HG03108 (cell line): ENCODE results near the gene ATP6V1C2.

Experiments
- ATAC-seq: cut with Tn5 transposase; IDR thresholded peaks from one replicate; pipeline ENCODE4 v1.9.1; 2021; ENCODE audit warnings: moderate library complexity; ENCODE audit not compliant: unreplicated experiment

The ATP6V1C2 gene, protein sequence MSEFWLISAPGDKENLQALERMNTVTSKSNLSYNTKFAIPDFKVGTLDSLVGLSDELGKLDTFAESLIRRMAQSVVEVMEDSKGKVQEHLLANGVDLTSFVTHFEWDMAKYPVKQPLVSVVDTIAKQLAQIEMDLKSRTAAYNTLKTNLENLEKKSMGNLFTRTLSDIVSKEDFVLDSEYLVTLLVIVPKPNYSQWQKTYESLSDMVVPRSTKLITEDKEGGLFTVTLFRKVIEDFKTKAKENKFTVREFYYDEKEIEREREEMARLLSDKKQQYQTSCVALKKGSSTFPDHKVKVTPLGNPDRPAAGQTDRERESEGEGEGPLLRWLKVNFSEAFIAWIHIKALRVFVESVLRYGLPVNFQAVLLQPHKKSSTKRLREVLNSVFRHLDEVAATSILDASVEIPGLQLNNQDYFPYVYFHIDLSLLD

DNA sequence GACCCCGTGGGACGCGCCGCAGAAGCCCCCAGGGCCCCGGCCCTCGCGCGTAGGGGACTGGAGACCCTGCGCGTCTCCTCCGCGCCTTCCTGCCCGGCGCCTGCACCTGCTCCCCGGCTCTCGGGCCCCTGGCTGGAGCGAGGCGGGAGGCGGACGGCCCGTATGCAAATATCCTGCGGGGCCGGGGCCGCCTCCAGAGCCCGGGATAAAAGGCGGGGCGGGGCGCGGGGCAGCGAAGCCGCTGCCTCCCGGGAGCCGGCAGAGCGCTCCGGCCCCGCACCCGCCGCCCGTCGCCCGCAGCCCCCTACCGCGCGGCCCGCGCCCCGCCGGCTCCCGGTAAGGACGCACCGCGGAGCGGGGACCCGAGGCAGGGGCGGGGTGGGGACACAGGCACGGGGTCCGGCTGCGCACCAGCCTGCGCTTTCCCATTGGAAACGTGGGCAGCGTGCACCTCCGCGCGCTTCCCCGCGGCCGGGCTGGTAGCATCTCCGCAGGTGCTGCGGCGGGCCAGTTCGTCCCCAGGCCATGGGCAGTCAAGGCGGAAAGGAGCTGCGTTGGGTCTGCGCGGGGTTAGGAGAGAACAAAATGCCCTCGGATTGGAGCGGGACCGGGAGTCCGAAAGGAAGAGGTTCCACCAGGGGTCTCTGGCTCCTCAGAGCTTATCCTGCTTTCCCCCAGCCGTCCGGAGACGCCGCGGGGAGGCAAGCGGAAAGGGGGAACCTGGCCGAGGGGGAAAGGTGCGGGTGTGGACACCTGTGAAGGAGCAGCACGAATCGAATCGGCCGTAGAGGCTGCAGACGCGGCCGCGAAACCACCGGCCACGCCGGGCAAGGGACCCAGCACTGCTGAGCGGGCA, at the start of gene ATP6V1C2:
Gene ATP6V1C2, plus strand, starts transcription at position 235 of the 856 bp plus-strand sequence. CDS start 1,220 bp downstream, outside the sequence.
- ATAC-seq = peak; percentile 69

DNA sequence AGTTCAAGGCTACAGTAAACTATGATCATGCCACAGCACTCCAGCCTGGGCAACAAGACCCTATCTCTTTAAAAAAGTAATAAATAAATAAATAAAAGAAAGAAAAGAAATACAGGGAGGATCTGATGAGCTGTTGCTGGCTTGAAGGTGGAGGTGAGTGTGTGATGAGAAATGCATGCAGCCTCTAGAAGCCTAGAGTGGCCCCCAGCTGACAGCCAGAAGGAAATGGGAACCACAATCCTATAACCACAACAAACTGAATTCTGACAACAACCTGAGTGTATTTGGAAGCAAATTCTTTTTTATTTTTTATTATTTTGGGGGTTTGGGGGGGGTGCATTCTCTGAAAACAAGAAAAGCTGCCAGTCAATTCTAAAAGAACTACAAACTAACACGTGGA, 46.3 kb upstream of the ATP6V1C2 start:
- ATAC-seq = no peak

DNA sequence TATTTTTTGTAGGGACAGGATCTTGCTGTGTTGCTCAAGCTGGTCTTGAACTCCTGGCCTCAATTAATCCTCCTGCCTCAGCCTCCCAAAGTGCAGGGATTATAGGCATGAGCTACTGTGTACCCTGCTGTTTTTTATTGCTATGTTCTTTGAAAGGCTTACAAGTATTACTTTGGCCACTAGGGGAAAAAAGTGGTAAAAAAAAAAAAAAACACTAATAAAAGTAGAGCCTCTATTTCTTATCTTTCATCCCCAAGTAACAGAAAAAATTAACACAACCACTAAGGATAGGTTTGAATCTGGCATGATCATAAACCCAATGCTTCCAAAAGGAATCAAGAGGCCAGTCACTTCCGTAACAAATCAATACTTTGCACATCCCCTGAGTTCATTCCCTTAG, 43.2 kb upstream of the ATP6V1C2 start:
- ATAC-seq = no peak

DNA sequence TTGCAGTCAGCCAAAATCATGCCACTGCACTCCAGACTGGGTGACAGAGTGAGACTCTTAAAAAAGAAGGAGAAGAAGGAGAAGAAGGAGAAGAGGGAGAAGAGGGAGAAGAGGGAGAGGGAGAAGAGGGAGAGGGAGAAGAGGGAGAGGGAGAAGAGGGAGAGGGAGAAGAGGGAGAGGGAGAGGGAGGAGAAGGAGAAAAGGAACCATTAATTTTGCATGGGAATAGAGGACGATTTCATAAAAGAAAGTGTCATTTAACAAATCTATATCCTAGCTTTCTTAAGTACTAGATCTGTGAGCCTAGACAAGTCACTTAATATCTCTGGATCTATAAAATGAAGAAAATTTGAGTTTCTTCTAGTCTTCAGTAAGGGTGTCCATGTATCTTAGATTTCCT, 41.2 kb upstream of the ATP6V1C2 start:
- no peak for ATAC-seq

DNA sequence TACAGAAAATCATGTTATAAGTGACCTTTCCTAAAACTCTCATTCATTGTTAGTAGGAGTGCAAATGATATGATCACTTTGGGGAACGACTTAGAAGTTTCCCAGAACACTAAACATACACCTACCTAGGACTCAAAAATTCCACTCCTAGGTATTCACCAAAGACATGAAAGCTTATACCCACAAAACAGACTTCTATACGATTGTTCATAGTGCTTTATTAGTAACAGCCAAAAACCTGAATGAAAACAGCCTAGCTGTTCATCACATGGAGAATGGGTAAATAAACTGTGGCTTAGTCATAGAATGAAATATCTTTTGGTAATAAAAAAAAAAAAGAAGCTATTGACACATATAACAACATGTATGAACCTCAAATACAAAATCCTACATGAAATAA, 40.5 kb upstream of the ATP6V1C2 start:
- no peak for ATAC-seq

DNA sequence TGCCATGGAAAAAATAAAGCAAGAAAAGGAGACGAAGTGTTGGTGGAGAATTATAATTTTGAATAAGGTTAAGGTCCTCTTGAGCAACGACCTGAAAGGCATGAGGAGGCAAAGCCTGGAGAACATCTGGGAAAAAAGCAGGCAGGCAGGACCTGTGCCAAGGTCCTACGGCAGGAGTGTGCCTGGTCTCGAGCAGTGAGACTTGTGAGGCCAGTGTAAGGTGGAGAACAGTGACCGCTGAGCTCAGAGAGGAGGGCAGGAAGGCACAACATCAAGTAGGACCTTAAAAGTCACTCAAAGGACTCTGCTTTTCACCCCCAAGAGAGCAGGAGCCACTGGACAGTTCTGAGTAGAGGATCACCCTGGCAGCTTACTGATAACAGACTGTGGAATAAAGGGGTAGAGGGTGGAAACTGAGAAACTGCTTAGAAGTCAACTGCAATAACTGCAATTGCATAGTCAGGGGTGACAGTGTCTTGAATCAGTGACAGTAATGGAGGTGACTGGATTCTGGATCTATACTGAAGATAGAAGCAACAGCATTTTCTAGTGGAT, 35.2 kb upstream of the ATP6V1C2 start:
- ATAC-seq = no peak

DNA sequence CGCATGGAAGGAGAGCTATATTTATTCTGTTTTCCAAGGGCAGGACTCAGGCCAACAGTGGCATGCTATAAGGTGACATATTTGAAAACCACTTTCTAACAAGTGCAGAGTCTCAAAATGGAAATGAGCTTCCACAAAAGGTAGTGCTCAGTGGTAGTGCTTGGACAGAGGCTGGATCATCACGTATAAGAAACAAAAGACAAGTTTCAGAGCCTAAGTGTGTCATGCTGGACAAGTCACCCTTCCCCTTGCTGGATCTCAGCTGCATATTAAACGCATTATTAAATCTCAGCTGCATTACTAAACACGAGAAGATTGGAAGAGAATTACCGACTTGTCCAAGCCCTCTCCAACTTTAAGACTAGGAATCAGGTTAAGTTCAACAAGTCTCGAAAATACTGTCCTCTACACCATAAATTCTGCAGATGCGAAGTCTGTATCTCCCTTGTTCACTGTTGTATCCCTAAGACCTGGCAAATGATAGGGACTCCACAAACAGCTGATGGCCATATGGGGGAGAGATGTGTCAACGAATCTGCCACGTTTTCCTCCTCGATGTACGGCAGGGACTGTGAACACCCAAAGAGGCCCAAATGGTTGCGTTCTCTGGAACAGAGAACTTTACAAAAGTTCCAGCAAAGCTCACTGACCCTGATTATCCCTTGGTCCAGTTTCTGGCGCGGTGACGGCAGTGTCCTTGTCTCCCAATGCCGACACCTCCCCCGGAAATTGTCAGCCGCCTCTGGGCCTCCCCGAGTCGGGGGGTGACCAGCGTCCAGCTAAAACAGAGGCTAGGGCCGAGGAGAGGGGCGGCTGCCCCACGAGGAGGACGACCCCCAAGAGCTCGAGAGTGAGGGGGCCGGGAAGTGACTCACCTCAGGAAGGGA, 32.3 kb upstream of the ATP6V1C2 start:
- ATAC-seq = peak; percentile 22

DNA sequence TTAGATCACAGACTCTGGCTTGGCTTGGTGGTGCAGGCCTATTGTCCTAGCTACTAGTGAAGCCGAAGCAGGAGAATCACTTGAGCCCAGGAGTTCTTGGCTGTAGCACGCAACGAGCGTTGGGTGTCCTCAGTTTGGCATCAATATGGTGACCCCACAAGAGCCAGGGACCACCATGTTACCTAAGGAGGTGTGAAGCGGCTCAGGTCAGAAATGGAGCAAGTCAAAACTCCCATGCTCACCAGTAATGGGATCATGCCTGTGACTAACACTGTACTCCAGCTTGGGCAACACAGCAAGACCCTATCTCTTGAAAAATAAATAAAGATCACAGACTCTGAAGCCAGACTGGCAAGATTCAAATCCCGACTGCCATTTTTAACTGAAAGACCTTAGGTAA, 29.9 kb upstream of the ATP6V1C2 start:
- ATAC-seq = no peak

DNA sequence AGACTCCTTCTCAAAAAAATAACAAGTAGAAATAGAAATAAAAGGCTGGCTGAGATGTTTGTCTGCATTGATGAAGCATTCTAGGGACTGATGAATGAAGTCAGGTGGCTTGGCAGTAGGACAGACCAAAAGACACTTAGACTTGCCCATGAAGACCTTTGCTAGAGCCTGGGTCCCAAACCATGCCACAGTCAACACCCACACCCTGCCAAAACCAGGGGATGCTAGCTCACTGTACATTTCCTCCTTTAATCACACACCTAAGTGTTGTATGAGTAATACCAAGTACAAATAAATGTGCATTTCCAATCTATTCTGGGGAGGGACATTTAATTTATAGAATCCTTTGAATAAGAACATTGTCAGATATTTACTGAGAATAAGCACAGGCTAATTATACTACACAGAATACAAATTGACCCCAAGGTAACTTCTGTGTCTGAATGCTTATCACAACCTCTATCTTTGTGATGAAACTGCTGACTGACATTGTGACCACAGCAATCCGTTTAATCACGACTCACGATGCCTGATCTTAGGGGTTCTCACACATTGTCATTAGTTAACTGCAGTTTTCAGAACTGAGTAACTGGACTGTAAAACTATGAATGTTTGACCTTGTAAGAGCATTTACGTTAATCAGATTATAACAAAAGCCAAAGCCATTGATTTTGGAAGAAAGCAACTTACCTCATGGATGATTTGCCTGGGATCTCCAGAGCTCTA, 21.2 kb upstream of the ATP6V1C2 start:
- ATAC-seq = no peak

DNA sequence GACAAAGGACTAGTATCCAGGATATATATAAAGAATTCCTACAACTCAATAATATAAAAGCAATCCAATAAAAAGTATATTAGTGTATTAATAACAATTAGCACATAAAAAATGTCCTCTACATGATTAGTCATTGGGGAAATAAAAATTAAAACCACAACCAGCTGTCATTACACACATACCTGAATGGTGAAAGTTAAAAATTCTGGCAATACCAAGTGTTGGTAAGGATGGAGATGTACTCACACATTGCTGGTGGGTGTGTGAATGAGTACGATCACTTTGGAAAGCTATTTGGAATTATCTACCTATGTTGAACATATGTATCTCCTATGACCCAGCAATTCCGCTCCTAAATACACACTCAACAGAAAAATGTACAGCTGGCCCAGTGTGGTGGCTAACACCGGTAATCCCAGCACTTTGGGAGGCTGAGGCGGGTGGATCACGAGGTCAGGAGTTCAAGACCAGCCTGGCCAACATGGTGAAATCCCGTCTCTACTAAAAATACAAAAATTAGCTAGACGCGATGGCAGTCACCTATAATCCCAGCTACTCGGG, 17.3 kb upstream of the ATP6V1C2 start:
- no peak for ATAC-seq

DNA sequence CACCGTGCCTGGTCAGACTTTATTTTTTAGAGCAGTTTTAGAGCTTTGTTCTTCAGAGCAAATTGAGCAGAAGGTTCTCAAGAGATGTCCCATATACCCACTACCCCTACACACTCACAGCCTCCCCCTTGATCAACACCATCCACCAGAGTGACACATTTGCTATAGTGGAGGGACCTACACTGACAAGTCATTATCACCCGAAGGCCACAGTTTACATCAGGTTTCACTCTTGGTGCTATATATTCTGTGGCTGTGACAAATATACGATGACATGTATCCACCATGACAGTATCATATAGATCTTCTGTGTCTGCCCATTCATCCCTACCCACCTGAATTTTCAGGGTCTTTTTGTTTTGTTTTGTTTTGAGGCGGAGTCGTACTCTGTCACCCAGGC, 15.4 kb upstream of the ATP6V1C2 start:
- no peak for ATAC-seq

DNA sequence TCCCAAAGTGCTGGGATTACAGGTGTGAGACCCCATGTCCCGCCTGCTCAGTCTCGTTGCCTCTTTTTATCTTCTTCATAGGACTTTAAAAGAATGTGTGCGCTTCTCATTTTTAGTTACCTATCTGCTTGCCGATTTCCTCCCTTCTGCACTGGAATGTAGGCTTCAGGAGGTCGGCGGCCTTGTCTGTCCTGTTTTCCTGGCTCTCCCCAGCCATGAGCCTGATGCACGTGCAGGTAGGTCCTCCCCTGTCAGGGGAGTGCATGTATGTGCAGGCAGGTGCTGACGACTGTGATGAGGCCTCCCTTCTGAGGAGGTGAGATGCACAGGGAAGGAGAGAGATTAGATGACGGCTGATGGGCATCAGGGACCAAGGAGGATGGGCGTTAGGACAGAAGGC, 13.6 kb upstream of the ATP6V1C2 start:
- no peak for ATAC-seq

DNA sequence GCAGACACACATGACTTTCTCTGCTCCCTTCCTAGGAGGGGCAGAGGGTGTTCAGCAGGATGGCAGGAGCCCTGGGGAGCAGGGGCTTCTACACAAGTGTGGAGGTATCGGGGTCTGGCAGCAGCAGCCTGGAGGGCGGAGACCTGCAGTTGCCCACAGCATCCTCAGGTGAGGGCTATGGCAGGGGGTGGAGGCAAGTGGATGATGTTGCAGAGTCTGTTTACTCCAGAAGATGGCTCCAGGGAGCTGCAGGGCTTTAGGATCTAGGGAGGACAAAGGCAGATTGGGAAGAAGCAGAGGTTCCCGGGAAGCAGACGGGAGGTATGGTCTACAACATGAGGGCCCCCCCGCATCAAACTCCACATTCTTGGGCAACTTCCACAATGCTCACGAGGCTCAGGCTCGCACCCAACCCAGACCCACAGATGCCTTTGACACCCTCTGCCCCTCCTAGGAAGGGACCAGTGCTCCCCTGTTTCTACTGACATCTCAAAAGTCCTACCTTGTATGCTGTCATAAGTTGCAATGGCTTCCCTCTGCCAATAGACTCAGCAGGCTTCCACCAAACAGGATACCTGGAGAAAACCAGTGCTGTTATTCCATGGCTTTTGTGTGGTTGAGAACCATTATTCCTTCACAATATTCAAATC, 12.0 kb upstream of the ATP6V1C2 start:
- no peak for ATAC-seq

DNA sequence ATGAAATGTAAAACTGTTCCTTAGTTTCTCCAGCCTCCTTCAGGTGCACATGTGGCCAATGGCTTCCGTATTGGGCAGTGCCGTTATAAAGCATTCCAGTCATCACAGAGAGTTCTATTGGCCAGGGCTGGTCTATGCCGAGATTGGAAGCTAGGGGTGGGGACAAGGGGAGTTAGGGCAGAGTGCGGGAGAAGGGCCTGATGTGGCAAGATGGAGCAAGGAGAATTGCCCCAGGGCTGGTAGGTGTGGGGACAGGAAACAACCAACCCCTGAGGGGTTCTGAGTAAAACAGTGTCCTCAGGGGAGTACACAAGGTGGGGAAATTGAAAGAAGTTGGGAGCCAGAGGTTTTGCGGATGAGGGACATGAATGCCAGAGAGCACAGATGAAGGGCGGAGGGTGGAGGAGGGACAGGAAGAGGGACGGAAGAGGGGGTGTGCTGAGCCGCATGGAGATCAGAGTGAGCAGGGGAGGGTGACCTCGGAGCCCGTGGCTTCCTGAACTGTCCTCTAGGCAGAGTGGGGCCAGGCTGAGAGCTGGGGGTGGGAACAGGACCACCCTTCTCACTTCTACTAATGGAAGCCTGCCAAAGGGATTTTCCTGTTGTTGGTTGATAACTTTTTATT, 9.1 kb upstream of the ATP6V1C2 start:
- no peak for ATAC-seq

DNA sequence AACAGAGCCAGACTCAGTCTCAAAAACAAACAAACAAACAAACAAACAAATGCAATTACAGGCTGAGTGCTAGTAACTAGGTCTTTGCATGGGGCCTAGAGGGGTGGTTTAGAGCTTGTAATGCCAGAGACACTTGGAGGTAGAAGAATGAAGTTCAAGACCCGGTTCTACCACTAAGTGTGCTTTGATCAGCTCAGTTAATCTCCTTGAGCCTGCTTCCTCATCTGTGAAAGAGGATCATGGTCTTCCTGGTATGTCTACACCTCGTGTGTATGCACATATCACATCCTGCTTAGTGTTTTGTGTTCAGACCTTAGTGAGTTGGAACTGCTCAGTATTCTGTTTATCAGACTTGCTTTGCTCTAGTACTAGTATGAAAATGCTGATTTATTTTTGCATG, 4.8 kb upstream of the ATP6V1C2 start:
- ATAC-seq = no peak

DNA sequence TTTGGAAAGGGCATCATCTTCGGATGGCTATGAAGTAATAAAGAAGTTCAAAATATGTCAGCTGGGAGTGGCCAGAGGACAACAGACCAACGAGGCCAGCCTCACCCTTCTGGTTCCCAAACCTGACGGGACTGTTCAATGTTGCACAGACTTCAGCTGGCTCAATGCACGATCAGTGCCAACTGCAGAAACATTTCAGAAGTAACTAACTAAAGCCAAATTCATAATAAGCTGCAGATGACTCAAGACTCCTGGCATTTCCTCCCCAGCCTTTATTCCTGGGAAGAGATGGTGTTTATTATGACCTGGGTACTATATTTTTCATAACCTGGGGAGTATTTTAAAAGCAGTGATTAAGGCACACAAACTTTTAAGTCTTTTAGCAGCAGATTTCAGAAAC, 3.8 kb upstream of the ATP6V1C2 start:
- ATAC-seq = no peak

DNA sequence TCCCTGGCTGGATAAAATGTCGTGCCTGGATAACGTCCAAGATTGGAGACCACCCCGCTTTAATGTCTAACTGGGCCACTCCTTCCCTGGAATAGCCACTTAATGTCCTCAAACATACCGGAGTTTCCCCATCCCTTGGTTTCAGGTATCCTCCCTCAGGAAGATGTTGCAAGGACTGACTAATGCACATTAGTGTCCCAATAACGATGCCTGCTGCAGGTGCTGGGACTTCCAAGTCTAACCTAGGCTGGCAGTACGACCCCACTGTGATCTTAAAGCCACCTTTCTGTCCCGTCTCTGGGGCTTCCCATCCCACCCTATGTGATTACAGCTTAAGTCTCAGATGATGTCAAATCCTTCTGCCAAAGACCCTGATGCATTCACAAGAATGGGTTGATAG, 1.1 kb upstream of the ATP6V1C2 start:
- no peak for ATAC-seq

DNA sequence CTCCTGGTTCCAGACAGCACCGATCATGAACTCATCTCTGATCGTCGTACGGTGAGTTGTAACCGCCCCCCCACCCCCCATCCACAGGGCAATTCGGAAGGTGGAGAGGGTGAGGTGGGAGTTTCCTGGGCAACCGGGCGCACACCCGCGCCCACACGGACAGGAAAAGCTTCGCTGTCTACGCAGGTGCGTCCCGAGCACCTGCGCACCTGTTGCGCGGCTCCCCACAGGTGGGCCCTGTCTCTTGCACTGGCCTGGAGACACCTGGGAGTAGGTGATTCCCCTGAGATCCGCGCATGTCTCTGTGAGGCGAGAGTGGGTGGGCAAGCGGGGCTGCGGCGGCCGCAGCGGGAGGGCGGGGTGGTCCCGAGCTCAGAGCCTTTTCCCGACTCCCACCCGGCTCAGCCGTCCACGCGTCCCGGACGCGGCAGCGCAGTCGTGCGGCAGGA, 459 bp upstream of the ATP6V1C2 start:
- ATAC-seq = no peak
